GM21515 (cell line): Measurements from ENCODE around the gene ATP6V0A1.

Experiments
- ATAC-seq: cut with Tn5 transposase; IDR thresholded peaks from one replicate; pipeline ENCODE4 v1.9.1; 2021; ENCODE audit not compliant: unreplicated experiment

The ATP6V0A1 gene

GRCh38 chr17:42559075-42559474, 100.4 kb downstream of the ATP6V0A1 start:
- ATAC-seq, result no peak

GRCh38 chr17:42560246-42560645, 101.6 kb downstream of the ATP6V0A1 start:
- ATAC-seq, result no peak

- no peak for ATAC-seq
Measured at GRCh38 chr17:42561897-42562387, 103.3 kb downstream of the ATP6V0A1 start, which contains the start of gene COASY. Gene COASY, plus strand, starts transcription at chr17:42562148. Its CDS starts 475 bp downstream, at chr17:42562623.

- no peak for ATAC-seq
Measured at GRCh38 chr17:42562388-42563142, 103.9 kb downstream of the ATP6V0A1 start.

- ATAC-seq, result no peak
Measured at GRCh38 chr17:42563143-42563509, 104.4 kb downstream of the ATP6V0A1 start.

GRCh38 chr17:42563543-42563942, 104.9 kb downstream of the ATP6V0A1 start:
- no peak for ATAC-seq

GRCh38 chr17:42563950-42564349, 105.3 kb downstream of the ATP6V0A1 start:
- no peak for ATAC-seq

GRCh38 chr17:42564815-42565522, 106.3 kb downstream of the ATP6V0A1 start:
- ATAC-seq, result no peak

- ATAC-seq, result no peak
Measured at GRCh38 chr17:42565523-42566214, 107.0 kb downstream of the ATP6V0A1 start.

GRCh38 chr17:42566215-42566882, 107.7 kb downstream of the ATP6V0A1 start:
- ATAC-seq, result no peak

GRCh38 chr17:42566883-42567573, 108.3 kb downstream of the ATP6V0A1 start, which contains the start of gene MLX:
Gene MLX, plus strand, starts transcription at chr17:42567100. Its CDS starts 25 bp downstream, at chr17:42567125.
- no peak for ATAC-seq

GRCh38 chr17:42568341-42569111, 109.8 kb downstream of the ATP6V0A1 start:
- no peak for ATAC-seq

GRCh38 chr17:42571435-42572225, 113.0 kb downstream of the ATP6V0A1 start:
- ATAC-seq, result no peak
